Activated CD4-positive, alpha-beta T cell treated with anti-CD3 and anti-CD28 coated beads for 36 hours (primary cell): Measurements from ENCODE around the gene WDR37. TPM values are rescaled to one million over a fixed set of nuclear protein-coding genes. Genes with fewer than 3 reads are reported as not detected.

Experiments used
- ATAC-seq: fragments of 200-7000 bp; cut with Tn5 transposase; one replicate; pipeline ENCODE4 v1.10.0; 2021; ENCODE audit warnings: mild to moderate bottlenecking, moderate library complexity
- CTCF ChIA-PET: fragments of 350-600 bp; sonication (Branson Sonifier 250); formaldehyde crosslinking; loops from one replicate; lab custom pipeline; 2021; ENCODE audit warnings: antibody characterized with exemption; lab: Charles Lee
- POLR2A ChIA-PET: fragments of 350-600 bp; sonication (Branson Sonifier 250); formaldehyde crosslinking; loops from one replicate; lab custom pipeline; 2021; ENCODE audit warnings: antibody characterized with exemption, inconsistent platforms; lab: Charles Lee
- DNase-seq: peaks from one replicate; pipeline ENCODE4 v3.0.0-alpha.2; 2020
- H3K27ac Mint-ChIP-seq: one replicate; pipeline ENCODE4 v1.8.0; 2021; ENCODE audit warnings: mixed read lengths
- H3K27me3 Mint-ChIP-seq: one replicate; pipeline ENCODE4 v1.8.0; 2021; ENCODE audit warnings: mixed read lengths
- H3K36me3 Mint-ChIP-seq: one replicate; pipeline ENCODE4 v1.8.0; 2021; ENCODE audit warnings: low read depth, mixed read lengths
- H3K4me1 Mint-ChIP-seq: one replicate; pipeline ENCODE4 v1.8.0; 2021; ENCODE audit warnings: mixed read lengths
- H3K4me3 Mint-ChIP-seq: one replicate; pipeline ENCODE4 v1.8.0; 2021; ENCODE audit warnings: mild to moderate bottlenecking, moderate library complexity, mixed read lengths
- H3K9me3 Mint-ChIP-seq: one replicate; pipeline ENCODE4 v1.8.0; 2021; ENCODE audit warnings: low read depth, mixed read lengths
- intact Hi-C, 2 experiments: fragments of 100-400 bp; cut with DNase I in 1 of 2; cut with micrococcal nuclease in 1 of 2; formaldehyde crosslinking; loops; one replicate each; pipeline versions ENCODE4 v1.14.2 to v1.15.1; 2022 to 2024; cut with DNase I, micrococcal nuclease
- total RNA-seq, 2 experiments: library from RNA; stranded (reverse); gene quantifications; one replicate each; pipeline ENCODE4 v1.2.3, GENCODE V29; 2021

The WDR37 gene
- total RNA-seq, 2 experiments from 2014 or later = 16.3 to 16.8 TPM

GRCh38 chr10:1094112-1095057, 38.2 kb downstream of the WDR37 start:
- DNase-seq (peak; percentile 89), ATAC-seq (peak; percentile 95)
- H3K4me3 Mint-ChIP-seq = no peak overlapping the region
- H3K36me3 Mint-ChIP-seq = peaks cover 31% of the 10 kb centered on the region
- POLR2A ChIA-PET = no interaction called here
- H3K27me3 Mint-ChIP-seq = no peaks in the 10 kb centered on the region
- CTCF ChIA-PET = interaction anchor here (0.7 to 1.1 kb wide), 2 partner anchors 16 kb away, joined by 3 read pairs; no protein-coding TSS in a partner anchor
- intact Hi-C loops = loop anchor here (1.0 to 2.0 kb wide), 3 partner anchors 16 to 549 kb away; partner anchors contain the start of gene WDR37 (in 1 of the 2)
- H3K27ac Mint-ChIP-seq = no peak overlapping the region
- H3K4me1 Mint-ChIP-seq = peaks cover 4% of the 10 kb centered on the region
- H3K9me3 Mint-ChIP-seq = no peaks in the 10 kb centered on the region

GRCh38 chr10:1095498-1095897, 39.3 kb downstream of the WDR37 start:
- Mint-ChIP-seq H3K9me3 (no peaks in the 10 kb centered on the region), H3K27ac (no peak overlapping the region), H3K27me3 (no peaks in the 10 kb centered on the region), H3K36me3 (peaks cover 28% of the 10 kb centered on the region), H3K4me1 (peaks cover 8% of the 10 kb centered on the region), H3K4me3 (no peak overlapping the region)
- intact Hi-C loops = loop anchor here in 1 of 2 experiments (2.0 kb wide), 1 partner anchor 39 kb away; the partner anchor contains the start of gene WDR37
- CTCF ChIA-PET = no interaction called here
- POLR2A ChIA-PET = no interaction called here
- DNase-seq (no peak), ATAC-seq (no peak)

DNA sequence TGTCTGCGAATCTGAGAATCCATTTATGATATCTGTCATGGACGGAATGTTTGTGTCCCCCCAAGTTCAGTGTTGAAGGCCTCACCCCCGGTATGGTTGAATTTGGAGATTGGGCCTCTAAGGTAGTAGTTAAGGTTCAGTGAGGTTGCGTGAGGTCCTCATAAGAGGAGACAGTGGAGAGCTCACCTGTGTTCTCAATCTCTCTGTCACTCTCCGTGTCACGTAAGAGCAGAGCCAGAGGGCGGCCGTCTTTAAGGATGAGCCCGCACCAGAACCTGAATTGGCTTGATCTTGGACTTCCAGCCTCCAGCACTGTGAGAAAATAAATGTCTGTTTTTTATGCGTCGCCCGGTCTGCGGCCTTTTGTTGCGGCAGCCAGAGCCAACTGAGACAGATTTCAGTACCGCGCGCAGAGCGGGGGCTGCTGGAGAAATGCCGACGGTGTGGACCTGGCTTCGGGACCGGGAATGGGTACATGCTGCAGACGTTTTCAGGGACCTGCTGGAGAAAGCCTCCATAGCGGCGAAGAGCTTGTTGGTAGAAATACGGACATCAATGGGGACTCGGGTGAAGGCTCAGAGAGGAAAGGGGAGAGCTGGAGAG, 40.2 kb downstream of the WDR37 start:
- ATAC-seq = no peak
- no peak overlapping the region for H3K27ac Mint-ChIP-seq
- no peak for DNase-seq
- H3K4me3 Mint-ChIP-seq = no peak overlapping the region
- peaks cover 13% of the 10 kb centered on the region for H3K4me1 Mint-ChIP-seq
- H3K9me3 Mint-ChIP-seq = no peaks in the 10 kb centered on the region
- POLR2A ChIA-PET = no interaction called here
- no peaks in the 10 kb centered on the region for H3K27me3 Mint-ChIP-seq
- CTCF ChIA-PET = interaction anchor here (0.5 to 1.2 kb wide), 3 partner anchors 14 to 109 kb away, joined by 3 to 11 read pairs (median 4); no protein-coding TSS in a partner anchor
- intact Hi-C loops = no loop called here
- H3K36me3 Mint-ChIP-seq = peaks cover 25% of the 10 kb centered on the region

DNA sequence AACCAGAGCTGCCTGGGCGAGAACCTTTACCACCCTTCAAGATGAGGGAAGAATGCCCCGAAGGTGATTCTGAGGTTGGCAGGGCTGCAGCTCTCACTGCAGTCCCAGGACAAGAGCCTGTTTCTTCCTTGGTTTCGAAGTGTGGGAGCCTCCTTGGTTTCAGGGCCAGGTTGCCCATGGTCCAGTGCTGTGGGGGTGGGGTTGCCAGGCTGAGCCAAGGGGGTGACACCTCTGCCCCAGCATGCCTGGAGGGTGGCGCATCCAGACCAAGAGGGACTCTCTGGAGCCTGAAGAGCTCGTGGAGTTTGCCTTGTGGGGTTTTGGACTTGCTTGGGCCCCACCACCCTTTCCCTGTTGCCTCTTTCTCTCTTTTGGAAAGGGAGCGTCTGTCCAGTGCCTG, 41.3 kb downstream of the WDR37 start:
- no peaks in the 10 kb centered on the region for H3K27me3 Mint-ChIP-seq
- no peaks in the 10 kb centered on the region for H3K9me3 Mint-ChIP-seq
- ATAC-seq = no peak
- H3K36me3 Mint-ChIP-seq = peaks cover 31% of the 10 kb centered on the region
- no peak overlapping the region for H3K4me3 Mint-ChIP-seq
- no peak for DNase-seq
- peaks cover 24% of the 10 kb centered on the region for H3K4me1 Mint-ChIP-seq
- POLR2A ChIA-PET = no interaction called here
- intact Hi-C loops = no loop called here
- CTCF ChIA-PET = interaction anchor here (1.2 kb wide), 1 partner anchor 12 kb away, joined by 11 read pairs; no protein-coding TSS in a partner anchor
- H3K27ac Mint-ChIP-seq = no peak overlapping the region

DNA sequence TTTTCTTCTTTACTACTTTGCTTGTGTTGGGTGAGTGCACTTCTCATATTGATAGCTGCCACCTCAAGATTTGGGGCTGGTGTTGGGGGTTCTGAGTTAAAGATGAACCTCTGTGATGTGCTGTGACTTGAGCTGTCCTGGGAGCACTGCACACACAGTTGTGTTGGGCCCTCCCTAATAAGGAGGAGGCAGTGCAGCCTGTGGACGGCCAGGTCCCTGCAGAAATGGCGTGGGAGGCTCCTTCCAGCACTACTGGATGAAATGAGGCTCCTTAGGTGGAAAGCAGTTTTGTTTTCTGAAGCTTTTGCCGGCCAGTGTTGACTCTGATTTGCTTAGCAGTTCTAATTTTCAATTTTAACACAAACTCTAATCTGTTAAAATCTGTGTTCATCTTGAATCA, 44.0 kb downstream of the WDR37 start:
- ATAC-seq (no peak), DNase-seq (no peak)
- Mint-ChIP-seq H3K9me3 (no peaks in the 10 kb centered on the region), H3K36me3 (peaks cover 47% of the 10 kb centered on the region), H3K27me3 (no peaks in the 10 kb centered on the region), H3K27ac (no peak overlapping the region), H3K4me3 (no peak overlapping the region), H3K4me1 (peaks cover 28% of the 10 kb centered on the region)
- intact Hi-C loops = no loop called here
- ChIA-PET CTCF (interaction anchor here (1.0 kb wide), 1 partner anchor 9 kb away, joined by 3 read pairs; no protein-coding TSS in a partner anchor), POLR2A (no interaction called here)

- intact Hi-C loops = no loop called here
- Mint-ChIP-seq H3K9me3 (no peaks in the 10 kb centered on the region), H3K27ac (peak overlapping the region; percentile 42), H3K4me3 (no peak overlapping the region), H3K36me3 (peaks cover 51% of the 10 kb centered on the region), H3K27me3 (no peaks in the 10 kb centered on the region), H3K4me1 (peaks cover 28% of the 10 kb centered on the region)
- POLR2A ChIA-PET = no interaction called here
- ATAC-seq (no peak), DNase-seq (no peak)
- CTCF ChIA-PET = interaction anchor here (0.8 to 1.0 kb wide), 2 partner anchors 9 to 328 kb away, joined by 3 to 4 read pairs; no protein-coding TSS in a partner anchor
Measured at GRCh38 chr10:1100691-1101368, 44.6 kb downstream of the WDR37 start.

DNA sequence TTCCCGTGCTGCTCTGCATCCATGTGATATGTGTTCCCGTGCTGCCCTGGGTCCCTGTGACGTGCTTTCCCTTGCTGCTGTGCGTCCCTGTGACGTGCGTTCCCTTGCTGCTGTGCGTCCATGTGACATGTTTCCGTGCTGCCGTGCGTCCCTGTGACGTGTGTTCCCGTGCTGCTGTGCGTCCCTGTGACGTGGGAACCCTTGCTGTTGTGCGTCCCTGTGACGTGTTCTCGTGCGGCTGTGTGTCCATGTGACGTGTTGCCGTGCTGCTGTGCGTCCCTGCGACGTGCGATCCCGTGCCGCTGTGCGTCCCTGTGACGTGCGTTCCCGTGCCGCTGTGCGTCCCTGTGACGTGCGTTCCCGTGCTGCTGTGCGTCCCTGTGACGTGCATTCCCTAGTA, 45.8 kb downstream of the WDR37 start:
- POLR2A ChIA-PET = interaction anchor here (0.5 kb wide), 1 partner anchor 169 kb away, joined by 3 read pairs; no protein-coding TSS in a partner anchor

GRCh38 chr10:1102416-1102815, 46.2 kb downstream of the WDR37 start:
- ATAC-seq (peak; percentile 84), DNase-seq (peak; percentile 71)
- Mint-ChIP-seq H3K4me1 (peaks cover 28% of the 10 kb centered on the region), H3K27me3 (no peaks in the 10 kb centered on the region), H3K4me3 (no peak overlapping the region), H3K36me3 (peaks cover 62% of the 10 kb centered on the region), H3K9me3 (no peaks in the 10 kb centered on the region), H3K27ac (peak overlapping the region; percentile 53)
- intact Hi-C loops = no loop called here
- ChIA-PET POLR2A (interaction anchor here (0.5 kb wide), 1 partner anchor 169 kb away, joined by 3 read pairs; no protein-coding TSS in a partner anchor), CTCF (no interaction called here)

More for the DNA sequence above, 45.8 kb downstream of the WDR37 start:
- H3K27ac Mint-ChIP-seq = peak overlapping the region; percentile 42
- ATAC-seq = no peak
- no peak overlapping the region for H3K4me3 Mint-ChIP-seq
- intact Hi-C loops = no loop called here
- peaks cover 28% of the 10 kb centered on the region for H3K4me1 Mint-ChIP-seq
- CTCF ChIA-PET = no interaction called here
- H3K27me3 Mint-ChIP-seq = no peaks in the 10 kb centered on the region
- DNase-seq = no peak
- H3K9me3 Mint-ChIP-seq = no peaks in the 10 kb centered on the region
- peaks cover 60% of the 10 kb centered on the region for H3K36me3 Mint-ChIP-seq

GRCh38 chr10:1102831-1103230, 46.6 kb downstream of the WDR37 start:
- ChIA-PET CTCF (no interaction called here), POLR2A (no interaction called here)
- H3K27me3 Mint-ChIP-seq = no peaks in the 10 kb centered on the region
- H3K4me3 Mint-ChIP-seq = no peak overlapping the region
- H3K27ac Mint-ChIP-seq = no peak overlapping the region
- H3K9me3 Mint-ChIP-seq = no peaks in the 10 kb centered on the region
- intact Hi-C loops = no loop called here
- peaks cover 28% of the 10 kb centered on the region for H3K4me1 Mint-ChIP-seq
- DNase-seq (no peak), ATAC-seq (peak; percentile 11)
- H3K36me3 Mint-ChIP-seq = peaks cover 63% of the 10 kb centered on the region

- ChIA-PET CTCF (interaction anchor here (0.9 kb wide), 1 partner anchor 10 kb away, joined by 3 read pairs; no protein-coding TSS in a partner anchor), POLR2A (no interaction called here)
- intact Hi-C loops = no loop called here
- DNase-seq (no peak), ATAC-seq (no peak)
- Mint-ChIP-seq H3K27me3 (no peaks in the 10 kb centered on the region), H3K4me1 (peaks cover 28% of the 10 kb centered on the region), H3K36me3 (peaks cover 65% of the 10 kb centered on the region), H3K9me3 (no peaks in the 10 kb centered on the region), H3K27ac (no peak overlapping the region), H3K4me3 (no peak overlapping the region)
Measured at GRCh38 chr10:1103551-1103950, 47.4 kb downstream of the WDR37 start.

DNA sequence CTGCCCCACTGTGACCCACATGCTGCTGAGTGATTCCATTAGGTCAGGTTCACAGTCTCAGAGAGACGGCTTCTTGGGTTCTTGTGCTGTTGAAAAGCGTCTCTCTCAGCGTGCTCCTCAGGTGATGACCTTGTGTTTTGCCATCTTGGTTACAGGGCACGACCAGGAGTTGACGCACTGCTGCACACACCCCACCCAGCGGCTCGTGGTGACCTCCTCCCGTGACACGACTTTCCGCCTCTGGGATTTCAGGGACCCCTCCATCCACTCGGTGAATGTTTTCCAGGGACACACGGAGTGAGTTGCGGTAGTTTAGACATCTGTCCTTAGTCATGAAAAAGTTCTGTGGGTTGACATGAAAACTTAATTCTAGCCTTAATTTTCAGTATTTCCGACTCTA, 48.8 kb downstream of the WDR37 start:
- Mint-ChIP-seq H3K9me3 (no peaks in the 10 kb centered on the region), H3K4me1 (peaks cover 24% of the 10 kb centered on the region), H3K4me3 (no peak overlapping the region), H3K36me3 (peaks cover 64% of the 10 kb centered on the region), H3K27me3 (no peaks in the 10 kb centered on the region), H3K27ac (no peak overlapping the region)
- ATAC-seq (no peak), DNase-seq (no peak)
- CTCF ChIA-PET = no interaction called here
- POLR2A ChIA-PET = no interaction called here
- intact Hi-C loops = no loop called here
